Bronchial smooth muscle cell (primary cell): ENCODE measurements around the gene CDK15. TPM values are rescaled to one million over a fixed set of nuclear protein-coding genes. Genes with fewer than 3 reads are reported as not detected.

Experiments used
- total RNA-seq: library from RNA; depleted of rRNA; stranded (reverse); fragments of >200 nt; gene quantifications from 2 replicates; pipeline ENCODE4 v1.2.1, GENCODE V29; 2014

CDK15 gene
- 5.8 and 15.2 TPM in 2 replicates for total RNA-seq

GRCh38 chr2:201806442-201807170 lies at the start of gene CDK15:
TSS of gene CDK15 (plus strand) at chr2:201806537. CDS start at chr2:201806665, 128 bp downstream.

GRCh38 chr2:201780674-201781493 lies 25.5 kb upstream of the CDK15 start, which contains the start of gene ALS2:
TSS of gene ALS2 (minus strand) at chr2:201780933. CDS start at chr2:201768885, 12,048 bp downstream.

Other genes starting within 250 kb of the CDK15 start
- 10.9 and 21.8 TPM in 2 replicates for gene TMEM237, start 163.0 kb upstream of the CDK15 start, total RNA-seq
- gene MPP4, start 107.9 kb upstream of the CDK15 start, total RNA-seq, result 0.43 and 0.79 TPM in 2 replicates
- 27.3 and 31.4 TPM in 2 replicates for gene ALS2, start 25.6 kb upstream of the CDK15 start, total RNA-seq
- 30.3 and 71.2 TPM in 2 replicates for gene FZD7, start 227.3 kb downstream of the CDK15 start, total RNA-seq